Measurements from ENCODE around the gene PMEPA1. TPM values are rescaled to one million over a fixed set of nuclear protein-coding genes. Genes with fewer than 3 reads are reported as not detected.

PMEPA1 gene
- total and polyA plus RNA-seq, 10 of the 15 experiments (the other 5 are each of a cell fraction or from before 2014, with no cell fraction given): 0.02 to 0.10 (median 0.04) TPM; not detected in 3

GRCh38 chr20:57651881-57652605, 57.8 kb downstream of the PMEPA1 start:
- ChIA-PET POLR2A (interaction anchor here (0.6 kb wide), 1 partner anchor 247 kb away, joined by 6 read pairs; no protein-coding TSS in a partner anchor), CTCF (interaction anchor here (3.1 kb wide), 1 partner anchor 56 kb away, joined by 22 read pairs; no protein-coding TSS in a partner anchor), SMC1A (ENCODE audit: uncharacterized antibody, unreplicated experiment) (interaction anchor here (0.6 to 0.7 kb wide), 2 partner anchors 20 to 147 kb away, joined by 5 read pairs; no protein-coding TSS in a partner anchor), RAD21 (ENCODE audit: unreplicated experiment) (no interaction called here)
- Histone ChIP-seq H3K36me3 (ENCODE audit: control insufficient read depth in 2 of 2, insufficient read depth in 2 of 2, low read length in 1 of 2) (no peaks in the 10 kb centered on the region), H3K27ac (ENCODE audit: control insufficient read depth, insufficient read depth) (no peak overlapping the region), H4K20me1 (ENCODE audit: control insufficient read depth, insufficient read depth) (no peaks in the 10 kb centered on the region; the same call in 1 of the 2 replicates), H3K9me3 (replicated peaks; ENCODE audit: control insufficient read depth, insufficient read depth, low read length) (no peaks in the 10 kb centered on the region), H3K9ac (ENCODE audit: control insufficient read depth, insufficient read depth, low read length) (no peak overlapping the region), H3K27me3 (replicated peaks in 1 of 2; ENCODE audit: control insufficient read depth in 2 of 2, insufficient read depth in 2 of 2, low read length in 1 of 2) (no peaks in the 10 kb centered on the region), H2AFZ (ENCODE audit: control insufficient read depth, low read depth, low read length) (no peak overlapping the region), H3K4me1 (ENCODE audit: control insufficient read depth, insufficient read depth, low read length) (no peaks in the 10 kb centered on the region), H3K4me2 (ENCODE audit: control insufficient read depth, insufficient read depth) (no peak overlapping the region), H3K4me3 (no peak overlapping the region), H3K79me2 (ENCODE audit: control insufficient read depth, insufficient read depth, low read length) (no peaks in the 10 kb centered on the region)
- intact Hi-C loops (cut with micrococcal nuclease; ENCODE audit: unreplicated experiment): no loop called here
- BruUV-seq (replicated peaks): no TSS peak
- FAIRE-seq: no peak
- TF ChIP-seq SREBF1 (IDR thresholded peaks at IDR 0.05; ENCODE audit: low read length) (no peak), USF1 (IDR thresholded peaks at IDR 0.05; ENCODE audit: borderline replicate concordance, extremely low read length, insufficient read depth, low read depth, low read length) (no peak), BCL3 (IDR thresholded peaks at IDR 0.05; ENCODE audit: borderline replicate concordance, insufficient read depth, low read depth, low read length, poor library complexity, severe bottlenecking) (no peak), YY1 (IDR thresholded peaks at IDR 0.05; ENCODE audit: low read depth, low read length) (no peak), TARDBP (IDR thresholded peaks at IDR 0.05; ENCODE audit: borderline replicate concordance) (no peak)
- DNase-seq (ENCODE audit: low read depth, low spot score): no peak
- WGBS (ENCODE audit: insufficient coverage, insufficient replicate concordance, low lambda C conversion rate, missing lambda C conversion rate): 65% methylated on average over 45 of the region's 50 CpGs
- in situ Hi-C loops (cut with MboI): no loop called here
- no peak for ATAC-seq
